GM19328 (cell line): ENCODE results near the gene CHD9.
A peak's percentile ranks its signal among the peaks of the same experiment; 100 is the strongest.

Source experiments
- ATAC-seq: cut with Tn5 transposase; IDR thresholded peaks from one replicate; pipeline ENCODE4 v1.9.1; 2021; ENCODE audit warnings: mild to moderate bottlenecking, moderate library complexity; ENCODE audit not compliant: unreplicated experiment

CHD9 gene

GRCh38 chr16:53191413-53191812, 136.6 kb downstream of the CHD9 start:
- no peak for ATAC-seq

GRCh38 chr16:53198933-53199332, 144.1 kb downstream of the CHD9 start:
- ATAC-seq: no peak

- no peak for ATAC-seq
Observed at GRCh38 chr16:53201900-53202299, 147.1 kb downstream of the CHD9 start.

- no peak for ATAC-seq
Observed at GRCh38 chr16:53202398-53202797, 147.6 kb downstream of the CHD9 start.

GRCh38 chr16:53207810-53208752, 153.3 kb downstream of the CHD9 start:
- ATAC-seq: peak; percentile 72

- no peak for ATAC-seq
Observed at GRCh38 chr16:53209429-53209828, 154.6 kb downstream of the CHD9 start.

GRCh38 chr16:53209877-53210276, 155.1 kb downstream of the CHD9 start:
- no peak for ATAC-seq

GRCh38 chr16:53211253-53211652, 156.5 kb downstream of the CHD9 start:
- ATAC-seq: no peak

GRCh38 chr16:53212893-53213223, 158.1 kb downstream of the CHD9 start:
- ATAC-seq: no peak

- no peak for ATAC-seq
Observed at GRCh38 chr16:53213542-53213941, 158.8 kb downstream of the CHD9 start.

- no peak for ATAC-seq
Observed at GRCh38 chr16:53216798-53217197, 162.0 kb downstream of the CHD9 start.

GRCh38 chr16:53219371-53219770, 164.6 kb downstream of the CHD9 start:
- no peak for ATAC-seq

GRCh38 chr16:53219795-53220454, 165.1 kb downstream of the CHD9 start:
- no peak for ATAC-seq

GRCh38 chr16:53220585-53220984, 165.8 kb downstream of the CHD9 start:
- ATAC-seq: no peak

GRCh38 chr16:53224951-53225533, 170.3 kb downstream of the CHD9 start:
- ATAC-seq: no peak

- no peak for ATAC-seq
Observed at GRCh38 chr16:53232826-53233529, 178.2 kb downstream of the CHD9 start.

GRCh38 chr16:53234836-53235235, 180.0 kb downstream of the CHD9 start:
- ATAC-seq: no peak

GRCh38 chr16:53235851-53236250, 181.1 kb downstream of the CHD9 start:
- no peak for ATAC-seq

GRCh38 chr16:53249331-53249730, 194.5 kb downstream of the CHD9 start:
- ATAC-seq: no peak

- ATAC-seq: no peak
Observed at GRCh38 chr16:53257001-53257400, 202.2 kb downstream of the CHD9 start.

GRCh38 chr16:53258809-53259208, 204.0 kb downstream of the CHD9 start:
- ATAC-seq: no peak
